ENCODE measurements around the gene TTC21B.

The TTC21B gene

GRCh38 chr2:165920748-165921147, 32.8 kb downstream of the TTC21B start:
- no peak for DNase-seq

GRCh38 chr2:165913636-165914035, 39.9 kb downstream of the TTC21B start:
- no peak for DNase-seq

- no peak for DNase-seq
Measured at GRCh38 chr2:165911981-165912380, 41.6 kb downstream of the TTC21B start.

- DNase-seq: no peak
Measured at GRCh38 chr2:165911231-165911630, 42.3 kb downstream of the TTC21B start.

GRCh38 chr2:165909466-165909865, 44.1 kb downstream of the TTC21B start:
- no peak for DNase-seq

- no peak for DNase-seq
Measured at GRCh38 chr2:165905854-165906253, 47.7 kb downstream of the TTC21B start.

- no peak for DNase-seq
Measured at GRCh38 chr2:165905269-165905668, 48.3 kb downstream of the TTC21B start.

GRCh38 chr2:165904432-165904831, 49.1 kb downstream of the TTC21B start:
- no peak for DNase-seq

GRCh38 chr2:165903406-165903805, 50.2 kb downstream of the TTC21B start:
- no peak for DNase-seq

- no peak for DNase-seq
Measured at GRCh38 chr2:165902934-165903333, 50.6 kb downstream of the TTC21B start.

GRCh38 chr2:165901620-165902298, 51.8 kb downstream of the TTC21B start:
- no peak for DNase-seq

GRCh38 chr2:165899311-165899710, 54.3 kb downstream of the TTC21B start:
- DNase-seq: no peak

- DNase-seq: no peak
Measured at GRCh38 chr2:165898381-165898780, 55.2 kb downstream of the TTC21B start.

- DNase-seq: no peak
Measured at GRCh38 chr2:165897726-165898125, 55.9 kb downstream of the TTC21B start.

GRCh38 chr2:165897074-165897473, 56.5 kb downstream of the TTC21B start:
- DNase-seq: no peak

- no peak for DNase-seq
Measured at GRCh38 chr2:165895974-165896373, 57.6 kb downstream of the TTC21B start.

GRCh38 chr2:165893556-165893955, 60.0 kb downstream of the TTC21B start:
- DNase-seq: no peak

- DNase-seq: no peak
Measured at GRCh38 chr2:165892526-165892925, 61.0 kb downstream of the TTC21B start.

- DNase-seq: no peak
Measured at GRCh38 chr2:165891943-165892342, 61.6 kb downstream of the TTC21B start.

GRCh38 chr2:165891345-165891744, 62.2 kb downstream of the TTC21B start:
- DNase-seq: no peak

GRCh38 chr2:165889798-165890197, 63.8 kb downstream of the TTC21B start:
- no peak for DNase-seq

GRCh38 chr2:165889158-165889557, 64.4 kb downstream of the TTC21B start:
- DNase-seq: no peak

- no peak for DNase-seq
Measured at GRCh38 chr2:165888171-165888570, 65.4 kb downstream of the TTC21B start.

- DNase-seq: no peak
Measured at GRCh38 chr2:165886487-165887146, 67.0 kb downstream of the TTC21B start.
